ENCODE results near the gene FAM216A.

The FAM216A gene

GRCh38 chr12:110528277-110528839 lies 59.7 kb downstream of the FAM216A start:
- TF ChIP-seq ZFX (IDR thresholded peaks at IDR 0.05; ENCODE audit: borderline replicate concordance), result no peak
- TF ChIP-seq, protein P1, sequence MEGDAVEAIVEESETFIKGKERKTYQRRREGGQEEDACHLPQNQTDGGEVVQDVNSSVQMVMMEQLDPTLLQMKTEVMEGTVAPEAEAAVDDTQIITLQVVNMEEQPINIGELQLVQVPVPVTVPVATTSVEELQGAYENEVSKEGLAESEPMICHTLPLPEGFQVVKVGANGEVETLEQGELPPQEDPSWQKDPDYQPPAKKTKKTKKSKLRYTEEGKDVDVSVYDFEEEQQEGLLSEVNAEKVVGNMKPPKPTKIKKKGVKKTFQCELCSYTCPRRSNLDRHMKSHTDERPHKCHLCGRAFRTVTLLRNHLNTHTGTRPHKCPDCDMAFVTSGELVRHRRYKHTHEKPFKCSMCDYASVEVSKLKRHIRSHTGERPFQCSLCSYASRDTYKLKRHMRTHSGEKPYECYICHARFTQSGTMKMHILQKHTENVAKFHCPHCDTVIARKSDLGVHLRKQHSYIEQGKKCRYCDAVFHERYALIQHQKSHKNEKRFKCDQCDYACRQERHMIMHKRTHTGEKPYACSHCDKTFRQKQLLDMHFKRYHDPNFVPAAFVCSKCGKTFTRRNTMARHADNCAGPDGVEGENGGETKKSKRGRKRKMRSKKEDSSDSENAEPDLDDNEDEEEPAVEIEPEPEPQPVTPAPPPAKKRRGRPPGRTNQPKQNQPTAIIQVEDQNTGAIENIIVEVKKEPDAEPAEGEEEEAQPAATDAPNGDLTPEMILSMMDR (IDR thresholded peaks at IDR 0.05), result no peak
- no peak overlapping the region for H3K27ac ChIP-seq

GRCh38 chr12:110530511-110530910 lies 61.9 kb downstream of the FAM216A start:
- H3K27ac ChIP-seq, result no peak overlapping the region
- TF ChIP-seq ZFX (IDR thresholded peaks at IDR 0.05; ENCODE audit: borderline replicate concordance), result no peak
- TF ChIP-seq, protein P1 (IDR thresholded peaks at IDR 0.05), result no peak

GRCh38 chr12:110531741-110532333 lies 63.2 kb downstream of the FAM216A start:
- no peak for TF ChIP-seq ZFX (IDR thresholded peaks at IDR 0.05; ENCODE audit: borderline replicate concordance)
- TF ChIP-seq, protein P1 (IDR thresholded peaks at IDR 0.05), result no peak

DNA sequence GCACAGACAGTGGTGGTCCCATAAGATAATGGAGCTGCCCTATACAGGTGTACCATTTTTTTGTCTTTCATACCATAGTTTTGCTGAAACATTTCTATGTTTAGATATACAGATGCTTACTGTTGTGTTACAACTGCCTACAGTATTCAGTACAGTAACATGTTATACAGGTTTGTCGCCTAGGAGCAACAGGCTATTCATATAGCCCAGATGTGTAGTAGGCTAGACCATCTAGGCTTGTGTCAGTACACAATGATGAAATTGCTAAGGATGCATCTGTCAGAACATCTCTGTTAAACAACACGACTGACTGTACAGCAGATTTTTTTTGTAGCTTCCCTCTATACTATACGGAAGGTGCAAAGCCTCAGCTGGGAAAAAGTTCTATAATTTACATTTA lies 64.0 kb downstream of the FAM216A start:
- H3K27ac ChIP-seq, result no peak overlapping the region
- no peak for TF ChIP-seq ZFX (IDR thresholded peaks at IDR 0.05; ENCODE audit: borderline replicate concordance)
- TF ChIP-seq, protein P1 (IDR thresholded peaks at IDR 0.05), result no peak

More at GRCh38 chr12:110531741-110532333, 63.2 kb downstream of the FAM216A start:
- no peak overlapping the region for H3K27ac ChIP-seq

DNA sequence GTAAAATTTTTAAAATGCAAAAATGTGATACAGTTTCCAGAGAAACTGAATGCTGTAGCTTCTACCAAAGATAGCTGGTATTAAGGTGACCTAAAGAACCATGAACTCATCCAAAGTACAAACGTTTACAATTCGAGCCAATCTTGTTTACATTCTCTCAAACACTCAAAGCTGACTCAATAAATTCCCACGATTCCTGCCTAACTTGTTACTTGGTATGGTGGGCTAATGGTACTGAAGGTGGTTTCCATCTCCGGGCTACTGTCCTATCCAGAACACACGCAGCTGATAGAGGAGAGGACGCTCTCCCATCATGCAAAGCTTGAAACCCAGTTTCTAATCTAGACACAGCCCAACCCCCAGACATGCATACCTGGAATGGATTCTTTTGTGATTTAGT lies 65.0 kb downstream of the FAM216A start:
- TF ChIP-seq ZFX (IDR thresholded peaks at IDR 0.05; ENCODE audit: borderline replicate concordance), result no peak
- TF ChIP-seq, protein P1 (IDR thresholded peaks at IDR 0.05), result no peak

DNA sequence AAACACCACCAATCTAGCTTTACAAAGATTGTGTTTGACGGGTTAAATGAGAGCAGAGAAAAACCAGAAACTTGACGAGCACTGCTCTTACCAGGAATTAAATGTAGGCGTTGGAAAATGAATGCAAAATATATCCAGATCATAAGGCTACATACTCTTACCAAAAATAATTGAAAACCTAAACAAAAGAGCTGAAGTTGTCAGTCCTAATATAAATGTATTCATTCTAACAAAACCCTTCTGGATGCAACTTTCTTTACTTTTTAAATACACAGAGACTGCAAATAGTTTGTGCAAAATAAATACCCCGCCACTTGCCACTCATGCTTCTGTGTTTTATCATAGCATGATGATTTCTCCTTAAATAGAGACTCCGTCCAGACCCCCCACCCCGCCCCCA lies 66.2 kb downstream of the FAM216A start:
- no peak overlapping the region for H3K27ac ChIP-seq
- TF ChIP-seq, protein P1 (IDR thresholded peaks at IDR 0.05), result no peak
- no peak for TF ChIP-seq ZFX (IDR thresholded peaks at IDR 0.05; ENCODE audit: borderline replicate concordance)

More for the DNA sequence above, 65.0 kb downstream of the FAM216A start:
- no peak overlapping the region for H3K27ac ChIP-seq

DNA sequence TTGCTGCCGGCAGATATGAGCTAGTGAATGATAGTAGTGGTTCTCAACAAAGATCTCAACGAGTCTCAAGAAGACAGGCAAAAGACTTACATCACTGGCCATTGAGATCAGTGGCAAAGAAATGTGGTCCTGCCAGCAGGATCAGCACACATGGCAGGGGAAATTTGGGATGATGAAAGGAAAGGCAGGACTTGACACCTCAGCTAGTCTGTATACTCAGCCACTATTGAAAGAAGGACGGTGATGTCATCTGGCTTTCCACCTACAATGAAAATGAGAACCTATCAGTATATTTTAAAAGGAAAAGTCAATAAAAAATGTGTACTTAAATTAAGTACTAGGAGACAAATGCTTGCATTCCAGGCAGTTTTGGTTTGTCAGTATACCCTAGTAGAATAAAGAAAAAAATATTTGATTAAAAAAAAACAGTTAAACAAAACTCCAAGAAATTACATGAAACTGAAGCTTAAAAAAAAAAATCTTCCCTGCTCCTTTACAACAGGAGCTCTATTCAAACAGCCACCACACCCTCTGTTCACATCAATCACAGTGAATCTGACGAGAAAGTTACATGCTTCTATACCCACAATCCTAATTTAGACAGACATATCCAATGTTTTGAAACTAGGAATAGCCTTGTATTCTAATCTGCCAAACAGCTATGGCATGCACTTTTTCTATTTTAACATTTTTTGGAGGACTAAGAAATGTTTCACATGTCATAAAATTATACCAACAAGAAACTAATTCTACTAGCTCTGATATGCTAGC lies 68.4 kb downstream of the FAM216A start:
- TF ChIP-seq, protein P1 (IDR thresholded peaks at IDR 0.05), result no peak
- TF ChIP-seq ZFX (IDR thresholded peaks at IDR 0.05; ENCODE audit: borderline replicate concordance), result no peak
- H3K27ac ChIP-seq, result no peak overlapping the region

Measured in 22Rv1 (cell line).